AG20443 (cell line): ENCODE data around the gene ADD3.

ENCODE experiments used
- DNase-seq: peaks from one replicate; pipeline ENCODE4 v3.0.0; 2012; ENCODE audit warnings: low spot score, mixed read lengths

Gene ADD3

GRCh38 chr10:110151467-110151866 is 143.7 kb downstream of the ADD3 start:
- no peak for DNase-seq

GRCh38 chr10:110151971-110152370 is 144.2 kb downstream of the ADD3 start:
- DNase-seq: no peak

- DNase-seq: no peak
These were observed 145.6 kb downstream of the ADD3 start for GRCh38 chr10:110153396-110153795.

GRCh38 chr10:110156046-110156445 is 148.3 kb downstream of the ADD3 start:
- DNase-seq: no peak

- DNase-seq: no peak
These were observed 150.5 kb downstream of the ADD3 start for GRCh38 chr10:110158051-110159005.

GRCh38 chr10:110160081-110160480 is 152.3 kb downstream of the ADD3 start:
- DNase-seq: no peak

- DNase-seq: no peak
These were observed 152.7 kb downstream of the ADD3 start for GRCh38 chr10:110160522-110160921.

GRCh38 chr10:110162741-110163145 is 155.0 kb downstream of the ADD3 start:
- DNase-seq: no peak

- DNase-seq: no peak
These were observed 155.5 kb downstream of the ADD3 start for GRCh38 chr10:110163192-110163773.

GRCh38 chr10:110163841-110164240 is 156.1 kb downstream of the ADD3 start:
- DNase-seq: no peak

GRCh38 chr10:110165239-110165638 is 157.5 kb downstream of the ADD3 start:
- no peak for DNase-seq

- DNase-seq: no peak
These were observed 159.4 kb downstream of the ADD3 start for GRCh38 chr10:110167149-110167548.

- DNase-seq: no peak
These were observed 161.1 kb downstream of the ADD3 start for GRCh38 chr10:110168601-110169481.

GRCh38 chr10:110169586-110169985 is 161.8 kb downstream of the ADD3 start:
- DNase-seq: no peak

GRCh38 chr10:110170142-110170971 is 162.6 kb downstream of the ADD3 start:
- DNase-seq: no peak

GRCh38 chr10:110171032-110171431 is 163.2 kb downstream of the ADD3 start:
- no peak for DNase-seq

GRCh38 chr10:110172155-110172554 is 164.4 kb downstream of the ADD3 start:
- DNase-seq: no peak

GRCh38 chr10:110174201-110174600 is 166.4 kb downstream of the ADD3 start:
- no peak for DNase-seq

- DNase-seq: no peak
These were observed 167.0 kb downstream of the ADD3 start for GRCh38 chr10:110174816-110175215.

GRCh38 chr10:110175406-110175805 is 167.6 kb downstream of the ADD3 start:
- DNase-seq: no peak
